Calu3 (cell line): ENCODE results near the gene COL4A6. TPM values are rescaled to one million over a fixed set of nuclear protein-coding genes. Genes with fewer than 3 reads are reported as not detected.

ENCODE experiments used
- BruUV-seq: library from RNA; stranded (reverse); fragments of 400-500 nt; replicated peaks from 2 replicates; lab custom pipeline; 2021; lab: Mats Ljungman, UMichigan
- CTCF ChIA-PET: fragments of 300-600 bp; sonication (Branson Sonifier 250); formaldehyde crosslinking; loops from one replicate; lab custom pipeline; 2022; ENCODE audit warnings: antibody characterized with exemption; lab: Charles Lee
- DNase-seq: peaks from one replicate; pipeline ENCODE4 v3.0.0; 2022
- H3K27ac Mint-ChIP-seq: one replicate; pipeline ENCODE4 v1.8.0; 2022; ENCODE audit warnings: mixed read lengths; ENCODE audit not compliant: unreplicated experiment
- H3K27me3 Mint-ChIP-seq: one replicate; pipeline ENCODE4 v1.8.0; 2022; ENCODE audit warnings: mixed read lengths; ENCODE audit not compliant: unreplicated experiment
- H3K36me3 Mint-ChIP-seq: one replicate; pipeline ENCODE4 v1.8.0; 2022; ENCODE audit warnings: mild to moderate bottlenecking, moderate library complexity, mixed read lengths; ENCODE audit not compliant: insufficient read depth, unreplicated experiment
- H3K4me1 Mint-ChIP-seq: one replicate; pipeline ENCODE4 v1.8.0; 2022; ENCODE audit warnings: mild to moderate bottlenecking, low read depth, mixed read lengths; ENCODE audit not compliant: unreplicated experiment
- H3K4me3 Mint-ChIP-seq: one replicate; pipeline ENCODE4 v1.8.0; 2022; ENCODE audit warnings: mild to moderate bottlenecking, low read depth, moderate library complexity, mixed read lengths; ENCODE audit not compliant: unreplicated experiment
- H3K9me3 Mint-ChIP-seq: one replicate; pipeline ENCODE4 v1.8.0; 2022; ENCODE audit warnings: low read depth, mixed read lengths; ENCODE audit not compliant: unreplicated experiment
- intact Hi-C: fragments of 100-400 bp; cut with micrococcal nuclease; formaldehyde crosslinking; loops from one replicate; pipeline ENCODE4 v1.10.0; 2022; ENCODE audit not compliant: unreplicated experiment
- total RNA-seq: library from RNA; stranded (reverse); gene quantifications from 2 replicates; pipeline ENCODE4 v1.2.3, GENCODE V29; 2022
- TF ChIP-seq, protein P1 (sequence below): fragments of 200-600 bp; IDR thresholded peaks from one replicate; pipeline ENCODE4 v1.8.0; 2022; ENCODE audit warnings: antibody characterized with exemption; ENCODE audit not compliant: unreplicated experiment

The COL4A6 gene
- total RNA-seq, 1 experiment from 2014 or later, result 0.31 TPM

DNA sequence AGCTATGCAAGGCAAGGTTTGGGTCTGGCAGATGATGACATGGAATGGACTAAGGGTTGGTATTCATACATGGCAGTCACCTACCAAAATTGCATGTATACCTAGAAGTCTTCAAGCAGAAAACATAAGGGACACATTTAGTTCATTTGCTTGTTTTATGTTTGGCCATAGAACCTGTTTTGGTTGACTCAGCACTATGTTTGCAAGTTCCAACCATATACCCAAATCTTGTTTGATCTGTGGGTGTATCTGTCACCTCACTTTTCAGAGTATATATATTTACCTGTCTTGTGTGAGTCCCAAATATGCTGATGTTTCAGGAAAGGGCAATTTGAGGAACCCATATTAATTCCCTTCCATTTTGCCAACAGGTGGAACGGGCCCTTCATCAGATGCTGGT, 307.3 kb downstream of the COL4A6 start:
- intact Hi-C loops, result no loop called here
- DNase-seq, result no peak
- Mint-ChIP-seq H3K9me3 (no peaks in the 10 kb centered on the region), H3K36me3 (no peaks in the 10 kb centered on the region), H3K4me1 (no peaks in the 10 kb centered on the region), H3K27me3 (no peaks in the 10 kb centered on the region), H3K4me3 (no peak overlapping the region), H3K27ac (no peak overlapping the region)
- BruUV-seq, result no TSS peak
- TF ChIP-seq, protein P1, sequence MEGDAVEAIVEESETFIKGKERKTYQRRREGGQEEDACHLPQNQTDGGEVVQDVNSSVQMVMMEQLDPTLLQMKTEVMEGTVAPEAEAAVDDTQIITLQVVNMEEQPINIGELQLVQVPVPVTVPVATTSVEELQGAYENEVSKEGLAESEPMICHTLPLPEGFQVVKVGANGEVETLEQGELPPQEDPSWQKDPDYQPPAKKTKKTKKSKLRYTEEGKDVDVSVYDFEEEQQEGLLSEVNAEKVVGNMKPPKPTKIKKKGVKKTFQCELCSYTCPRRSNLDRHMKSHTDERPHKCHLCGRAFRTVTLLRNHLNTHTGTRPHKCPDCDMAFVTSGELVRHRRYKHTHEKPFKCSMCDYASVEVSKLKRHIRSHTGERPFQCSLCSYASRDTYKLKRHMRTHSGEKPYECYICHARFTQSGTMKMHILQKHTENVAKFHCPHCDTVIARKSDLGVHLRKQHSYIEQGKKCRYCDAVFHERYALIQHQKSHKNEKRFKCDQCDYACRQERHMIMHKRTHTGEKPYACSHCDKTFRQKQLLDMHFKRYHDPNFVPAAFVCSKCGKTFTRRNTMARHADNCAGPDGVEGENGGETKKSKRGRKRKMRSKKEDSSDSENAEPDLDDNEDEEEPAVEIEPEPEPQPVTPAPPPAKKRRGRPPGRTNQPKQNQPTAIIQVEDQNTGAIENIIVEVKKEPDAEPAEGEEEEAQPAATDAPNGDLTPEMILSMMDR, result no peak
- CTCF ChIA-PET, result no interaction called here

DNA sequence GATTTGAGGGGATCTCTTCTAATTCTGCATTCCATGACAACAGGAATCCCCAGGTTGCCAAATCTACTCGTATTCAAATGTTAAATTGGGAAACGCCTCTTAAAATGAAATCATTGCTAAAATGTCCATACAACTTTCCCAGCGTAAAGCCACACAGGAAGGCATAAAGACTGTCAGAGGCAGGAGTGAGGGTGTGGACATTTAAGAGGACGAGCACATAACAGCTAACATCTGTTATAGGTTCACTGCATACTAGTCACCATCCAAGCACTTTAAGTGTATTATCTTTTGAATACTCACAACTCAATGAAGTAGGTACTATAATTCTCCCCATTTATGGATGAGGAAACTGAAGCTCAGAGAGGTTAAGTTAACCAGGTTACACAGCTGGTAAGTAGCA, 311.1 kb downstream of the COL4A6 start:
- H3K9me3 Mint-ChIP-seq, result peaks cover 2% of the 10 kb centered on the region
- intact Hi-C loops, result no loop called here
- H3K4me3 Mint-ChIP-seq, result no peak overlapping the region
- no peaks in the 10 kb centered on the region for H3K4me1 Mint-ChIP-seq
- CTCF ChIA-PET, result no interaction called here
- TF ChIP-seq, protein P1, result no peak
- DNase-seq, result no peak
- no peaks in the 10 kb centered on the region for H3K36me3 Mint-ChIP-seq
- H3K27me3 Mint-ChIP-seq, result no peaks in the 10 kb centered on the region
- no peak overlapping the region for H3K27ac Mint-ChIP-seq
- no TSS peak for BruUV-seq

DNA sequence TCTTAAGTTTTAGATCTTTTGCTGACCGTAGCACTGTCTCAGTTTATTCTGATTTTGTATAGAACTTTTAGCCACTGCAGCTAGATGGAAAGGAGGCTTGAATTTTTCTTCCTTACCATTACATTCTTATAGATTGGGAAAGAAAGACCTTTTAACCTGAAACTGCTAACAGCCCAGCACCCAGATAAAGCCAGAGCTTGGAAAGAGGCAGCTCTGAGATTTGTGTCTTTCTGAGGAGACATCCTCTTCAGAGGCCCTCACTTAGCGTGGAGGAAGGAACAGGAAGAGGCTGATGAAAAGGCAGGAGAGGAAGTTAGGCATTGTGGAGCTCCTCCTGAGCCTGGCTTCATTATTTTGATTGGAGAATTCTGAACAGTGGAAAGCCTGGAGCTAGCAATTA, 311.6 kb downstream of the COL4A6 start:
- Mint-ChIP-seq H3K27me3 (no peaks in the 10 kb centered on the region), H3K27ac (no peak overlapping the region), H3K9me3 (peaks cover 2% of the 10 kb centered on the region), H3K4me1 (no peaks in the 10 kb centered on the region), H3K4me3 (no peak overlapping the region), H3K36me3 (no peaks in the 10 kb centered on the region)
- intact Hi-C loops, result no loop called here
- TF ChIP-seq, protein P1, result no peak
- no peak for DNase-seq
- CTCF ChIA-PET, result no interaction called here
- no TSS peak for BruUV-seq

DNA sequence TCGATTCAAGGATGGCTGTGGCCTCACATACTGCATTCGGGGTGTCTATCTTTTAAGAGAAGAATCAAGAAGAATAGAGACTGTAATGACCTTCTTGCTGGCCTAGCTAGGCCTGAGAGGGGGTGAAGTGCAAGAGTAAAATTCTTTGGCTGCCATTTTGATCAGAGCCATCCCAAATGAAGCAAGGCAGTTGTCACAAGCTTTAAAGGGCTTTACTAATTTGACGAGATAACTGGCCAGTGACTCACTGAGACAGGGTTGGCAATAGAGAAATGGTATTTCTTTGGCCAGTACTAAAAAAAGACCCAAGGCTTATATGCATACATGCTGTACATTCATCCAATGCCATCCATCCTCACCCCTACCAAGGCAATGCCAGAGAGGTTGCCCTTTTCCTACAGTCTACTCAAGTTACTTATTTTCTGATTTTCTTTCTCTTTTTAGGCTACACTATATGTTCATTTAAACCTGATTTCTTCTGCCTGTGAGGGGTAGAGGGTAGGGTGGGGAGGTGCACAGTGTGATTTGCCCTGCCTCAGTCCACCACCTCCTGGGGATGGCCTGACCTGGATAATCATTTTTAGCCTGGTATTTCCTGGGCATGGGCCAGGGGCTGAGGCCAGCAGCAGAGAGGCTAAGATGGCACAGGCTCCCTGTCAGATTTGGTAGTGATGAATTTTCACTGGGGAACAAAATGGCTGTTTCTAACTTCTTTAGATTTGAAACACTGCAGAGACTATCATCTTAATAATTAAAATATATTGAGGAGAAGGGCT, 314.4 kb downstream of the COL4A6 start:
- intact Hi-C loops, result no loop called here
- TF ChIP-seq, protein P1, result no peak
- no peaks in the 10 kb centered on the region for H3K36me3 Mint-ChIP-seq
- CTCF ChIA-PET, result no interaction called here
- no peaks in the 10 kb centered on the region for H3K4me1 Mint-ChIP-seq
- no TSS peak for BruUV-seq
- H3K9me3 Mint-ChIP-seq, result peaks cover 2% of the 10 kb centered on the region
- no peak for DNase-seq
- no peaks in the 10 kb centered on the region for H3K27me3 Mint-ChIP-seq
- H3K4me3 Mint-ChIP-seq, result no peak overlapping the region
- H3K27ac Mint-ChIP-seq, result no peak overlapping the region
